ENCODE measurements around the gene PRPH2.

PRPH2 gene

GRCh38 chr6:42745640-42746462 lies 23.5 kb upstream of the PRPH2 start, which contains the start of gene TBCC:
Gene TBCC, minus strand, starts transcription at chr6:42746103. Its CDS starts 30 bp downstream, at chr6:42746073.
- Histone ChIP-seq H3K79me2 (ENCODE audit: control insufficient read depth, low read length) (peaks cover 63% of the 10 kb centered on the region), H3K27ac (ENCODE audit: low read depth, low read length) (peak within 1 kb of the TSS; percentile 97), H3K9me3 (ENCODE audit: control insufficient read depth, insufficient read depth, low read length) (no peaks in the 10 kb centered on the region), H3K4me1 (ENCODE audit: control insufficient read depth, low read length) (peaks cover 55% of the 10 kb centered on the region), H3K27me3 (ENCODE audit: control insufficient read depth, low read length) (no peaks in the 10 kb centered on the region), H4K20me1 (ENCODE audit: control insufficient read depth, insufficient read depth, low read depth, low read length) (no peaks in the 10 kb centered on the region), H3K4me2 (ENCODE audit: low read length) (peak within 1 kb of the TSS; percentile 91), H3K36me3 (ENCODE audit: control insufficient read depth, low read length) (peaks cover 37% of the 10 kb centered on the region), H3F3A (ENCODE audit: control insufficient read depth, insufficient read depth) (peaks cover 32% of the 10 kb centered on the region), H3K4me3 (ENCODE audit: low read length) (peak within 1 kb of the TSS; percentile 94), H3K9me2 (replicated peaks; ENCODE audit: control insufficient read depth, low read length) (no peaks in the 10 kb centered on the region)
- no peak for TF ChIP-seq CTCF (IDR thresholded peaks at IDR 0.05; ENCODE audit: low read depth, low read length, poor library complexity, severe bottlenecking)
- TF ChIP-seq EZH2phosphoT487 (IDR thresholded peaks at IDR 0.05; ENCODE audit: borderline replicate concordance, low read length), result no peak

- H3K9me3 ChIP-seq (ENCODE audit: control insufficient read depth, insufficient read depth, low read length), result no peaks in the 10 kb centered on the region
- no peaks in the 10 kb centered on the region for H4K20me1 ChIP-seq (ENCODE audit: control insufficient read depth, insufficient read depth, low read depth, low read length)
- peaks cover 66% of the 10 kb centered on the region for H3K79me2 ChIP-seq (ENCODE audit: control insufficient read depth, low read length)
- H3K27ac ChIP-seq (ENCODE audit: low read depth, low read length), result peak overlapping the region; percentile 97
- peak; percentile 11 for TF ChIP-seq CTCF (IDR thresholded peaks at IDR 0.05; ENCODE audit: low read depth, low read length, poor library complexity, severe bottlenecking)
- no peak for TF ChIP-seq EZH2phosphoT487 (IDR thresholded peaks at IDR 0.05; ENCODE audit: borderline replicate concordance, low read length)
- H3K4me3 ChIP-seq (ENCODE audit: low read length), result peak overlapping the region; percentile 94
- H3K4me2 ChIP-seq (ENCODE audit: low read length), result peak overlapping the region; percentile 80
- no peaks in the 10 kb centered on the region for H3K9me2 ChIP-seq (replicated peaks; ENCODE audit: control insufficient read depth, low read length)
- H3K27me3 ChIP-seq (ENCODE audit: control insufficient read depth, low read length), result no peaks in the 10 kb centered on the region
- H3F3A ChIP-seq (ENCODE audit: control insufficient read depth, insufficient read depth), result peaks cover 34% of the 10 kb centered on the region
- H3K4me1 ChIP-seq (ENCODE audit: control insufficient read depth, low read length), result peaks cover 60% of the 10 kb centered on the region
- H3K36me3 ChIP-seq (ENCODE audit: control insufficient read depth, low read length), result peaks cover 37% of the 10 kb centered on the region
These were observed 22.8 kb upstream of the PRPH2 start for GRCh38 chr6:42745083-42745639.

- no peaks in the 10 kb centered on the region for H4K20me1 ChIP-seq (ENCODE audit: control insufficient read depth, insufficient read depth, low read depth, low read length)
- no peak for TF ChIP-seq EZH2phosphoT487 (IDR thresholded peaks at IDR 0.05; ENCODE audit: borderline replicate concordance, low read length)
- peak; percentile 32 for TF ChIP-seq CTCF (IDR thresholded peaks at IDR 0.05; ENCODE audit: low read depth, low read length, poor library complexity, severe bottlenecking)
- no peaks in the 10 kb centered on the region for H3K9me3 ChIP-seq (ENCODE audit: control insufficient read depth, insufficient read depth, low read length)
- H3K4me3 ChIP-seq (ENCODE audit: low read length), result peak overlapping the region; percentile 94
- H3K27ac ChIP-seq (ENCODE audit: low read depth, low read length), result peak overlapping the region; percentile 97
- H3K4me2 ChIP-seq (ENCODE audit: low read length), result peak overlapping the region; percentile 80
- peaks cover 34% of the 10 kb centered on the region for H3F3A ChIP-seq (ENCODE audit: control insufficient read depth, insufficient read depth)
- peaks cover 37% of the 10 kb centered on the region for H3K36me3 ChIP-seq (ENCODE audit: control insufficient read depth, low read length)
- H3K79me2 ChIP-seq (ENCODE audit: control insufficient read depth, low read length), result peaks cover 63% of the 10 kb centered on the region
- H3K4me1 ChIP-seq (ENCODE audit: control insufficient read depth, low read length), result peaks cover 57% of the 10 kb centered on the region
- H3K9me2 ChIP-seq (replicated peaks; ENCODE audit: control insufficient read depth, low read length), result no peaks in the 10 kb centered on the region
- no peaks in the 10 kb centered on the region for H3K27me3 ChIP-seq (ENCODE audit: control insufficient read depth, low read length)
These were observed 22.0 kb upstream of the PRPH2 start for GRCh38 chr6:42744351-42744893.
